K562 (cell line): ENCODE measurements around the gene PAFAH2. TPM values are rescaled to one million over a fixed set of nuclear protein-coding genes. Genes with fewer than 3 reads are reported as not detected.

ENCODE experiments used
- ATF6 ChIP-seq: sonication (generic); formaldehyde crosslinking; IDR thresholded peaks from 2 replicates; pipeline ENCODE4 v1.4.0; 2020; ENCODE audit warnings: mild to moderate bottlenecking, missing genetic modification reagents
- BCOR ChIP-seq: fragments of 450-650 bp; IDR thresholded peaks from 2 replicates; pipeline ENCODE4 v1.6.1; 2016
- CBX1 ChIP-seq: sonication (generic); IDR thresholded peaks from 2 replicates; pipeline ENCODE4 v1.6.1; 2016; ENCODE audit warnings: antibody characterized with exemption, low read depth, mild to moderate bottlenecking
- CBX8 ChIP-seq: fragments of 200-600 bp; sonication (generic); IDR thresholded peaks from 2 replicates; pipeline ENCODE4 v1.6.1; 2012; ENCODE audit warnings: borderline replicate concordance, mixed run types, low read depth, mild to moderate bottlenecking, moderate library complexity, mixed read lengths, low read length, control low read depth, inconsistent platforms; ENCODE audit not compliant: poor library complexity, severe bottlenecking; ENCODE audit errors: extremely low read depth
- CEBPB ChIP-seq: fragments of 450-650 bp; IDR thresholded peaks from 2 replicates; pipeline ENCODE4 v1.6.1; 2016; ENCODE audit warnings: missing genetic modification characterization, missing compliant biosample characterization
- CHD4 ChIP-seq: fragments of 200-600 bp; sonication (generic); IDR thresholded peaks from 3 replicates; pipeline ENCODE4 v1.6.1; 2012; ENCODE audit warnings: low read depth, mild to moderate bottlenecking, mixed read lengths, low read length, inconsistent platforms; ENCODE audit not compliant: insufficient read depth, insufficient replicate concordance, poor library complexity, severe bottlenecking
- ESRRA ChIP-seq: fragments of 450-650 bp; IDR thresholded peaks from 2 replicates; pipeline ENCODE4 v1.6.1; 2014; ENCODE audit warnings: low read depth, mild to moderate bottlenecking, moderate library complexity, borderline replicate concordance
- FOXA3 ChIP-seq, 2 experiments: fragments of 450-650 bp in 1 of 2; sonication (generic) in 1 of 2; formaldehyde crosslinking; IDR thresholded peaks in 1 of 2; conservative IDR thresholded peaks in 1 of 2; 2 replicates each; pipeline versions ENCODE4 v1.4.0 to v1.8.0; 2020 to 2022; ENCODE audit warnings: mild to moderate bottlenecking in 2 of 2, missing genetic modification reagents in 1 of 2
- FOXK1 ChIP-seq: sonication (generic); formaldehyde crosslinking; IDR thresholded peaks from 2 replicates; pipeline ENCODE4 v1.8.0; 2022; ENCODE audit warnings: missing genetic modification reagents, mild to moderate bottlenecking, borderline replicate concordance
- GABPB2 ChIP-seq: fragments of 250-450 bp; sonication (Bioruptor Pico); conservative IDR thresholded peaks from 2 replicates; pipeline ENCODE4 v1.5.1; 2021; ENCODE audit warnings: mild to moderate bottlenecking
- GATAD2A ChIP-seq: fragments of 450-650 bp; IDR thresholded peaks from 2 replicates; pipeline ENCODE4 v1.6.1; 2017
- HDAC1 ChIP-seq, 2 experiments: fragments of 450-650 bp; IDR thresholded peaks; 2 replicates each; pipeline ENCODE4 v1.6.1; 2016 to 2017; ENCODE audit warnings: inconsistent platforms in 1 of 2, mild to moderate bottlenecking in 1 of 2, moderate library complexity in 1 of 2
- IRF9 ChIP-seq: fragments of 450-650 bp; IDR thresholded peaks from 2 replicates; pipeline ENCODE4 v1.6.1; 2016; ENCODE audit warnings: missing biosample characterization, missing genetic modification characterization
- KDM2B ChIP-seq: fragments of 250-450 bp; sonication (Bioruptor Pico); IDR thresholded peaks from 2 replicates; pipeline ENCODE4 v1.8.0; 2021; ENCODE audit warnings: mild to moderate bottlenecking, moderate library complexity
- MIER1 ChIP-seq: fragments of 450-650 bp; IDR thresholded peaks from 2 replicates; pipeline ENCODE4 v1.6.1; 2016; ENCODE audit warnings: antibody characterized with exemption, mild to moderate bottlenecking, low read depth
- MTF1 ChIP-seq: fragments of 250-450 bp; sonication (Bioruptor Pico); IDR thresholded peaks from 2 replicates; pipeline ENCODE4 v1.9.0; 2021; ENCODE audit warnings: moderate library complexity, mild to moderate bottlenecking, inconsistent platforms, borderline replicate concordance
- MXI1 ChIP-seq: IDR thresholded peaks from 2 replicates; pipeline ENCODE4 v1.6.1; 2011; ENCODE audit warnings: low read depth, mild to moderate bottlenecking, improper control_type of control experiment, low read length
- NKRF ChIP-seq: fragments of 450-650 bp; IDR thresholded peaks from 2 replicates; pipeline ENCODE4 v1.6.1; 2016; ENCODE audit warnings: borderline replicate concordance
- NONO ChIP-seq, 2 experiments: fragments of 200-400 bp in 1 of 2; fragments of 450-650 bp in 1 of 2; formaldehyde crosslinking in 1 of 2; IDR thresholded peaks; 2 replicates each; pipeline ENCODE4 v1.6.1; 2017; ENCODE audit warnings: low read depth in 2 of 2, mild to moderate bottlenecking in 2 of 2, moderate library complexity in 2 of 2, low read length in 1 of 2
- PML ChIP-seq: IDR thresholded peaks from 2 replicates; pipeline ENCODE4 v1.6.1; 2012; ENCODE audit warnings: low read length, inconsistent platforms
- RBFOX2 ChIP-seq: fragments of 200-400 bp; formaldehyde crosslinking; IDR thresholded peaks from 2 replicates; pipeline ENCODE4 v1.6.1; 2017; ENCODE audit warnings: low read depth, mild to moderate bottlenecking, low read length, moderate library complexity
- SMAD1 ChIP-seq: fragments of 150-350 bp; IDR thresholded peaks from 2 replicates; pipeline ENCODE4 v1.6.1; 2014; ENCODE audit warnings: low read length, low read depth; ENCODE audit not compliant: partially characterized antibody
- SMARCE1 ChIP-seq: fragments of 450-650 bp; IDR thresholded peaks from 2 replicates; pipeline ENCODE4 v1.7.1; 2016; ENCODE audit warnings: mild to moderate bottlenecking
- ZNF766 ChIP-seq: fragments of 200-800 bp; sonication (Bioruptor generic); conservative IDR thresholded peaks from 2 replicates; pipeline ENCODE4 v1.6.1; 2016; ENCODE audit warnings: missing genetic modification characterization, missing compliant biosample characterization
- polyA plus RNA-seq, 8 experiments: library from polyadenylated mRNA; depleted of rRNA in 4 of 8; stranded (reverse) in 5 of 8; unstranded in 3 of 8; fragments of >200 nt; fragmentation: Nextera tagmentation in 2 of 8; fragmentation: Illumina TruSeq in 1 of 8; extraction: Ambion mirVana in 2 of 8; extraction: Trizol in 1 of 8; gene quantifications; 2 replicates each; pipeline versions ENCODE4 v1.2.1 to v1.2.3, GENCODE V29; 2011 to 2014; ENCODE audit warnings: inconsistent platforms in 1 of 8, missing spikeins in 1 of 8
- total RNA-seq, 7 experiments: library from RNA; depleted of rRNA in 6 of 7; stranded (reverse); fragments of >200 nt in 6 of 7; fragmentation: Illumina TruSeq in 2 of 7; extraction: Trizol in 2 of 7; gene quantifications; 2 replicates each; pipeline versions ENCODE4 v1.2.1 to v1.2.3, GENCODE V29; 2011 to 2021; ENCODE audit warnings: low replicate concordance in 1 of 7
- TF ChIP-seq, protein P1 (sequence below): fragments of 450-650 bp; IDR thresholded peaks from 2 replicates; pipeline ENCODE4 v1.6.1; 2016; ENCODE audit warnings: low read depth, mild to moderate bottlenecking, moderate library complexity

The PAFAH2 gene
- total and polyA plus RNA-seq, 9 of the 15 experiments (the other 6 are each of a cell fraction or from before 2014, with no cell fraction given), result 4.2 to 10.9 (median 6.8) TPM

DNA sequence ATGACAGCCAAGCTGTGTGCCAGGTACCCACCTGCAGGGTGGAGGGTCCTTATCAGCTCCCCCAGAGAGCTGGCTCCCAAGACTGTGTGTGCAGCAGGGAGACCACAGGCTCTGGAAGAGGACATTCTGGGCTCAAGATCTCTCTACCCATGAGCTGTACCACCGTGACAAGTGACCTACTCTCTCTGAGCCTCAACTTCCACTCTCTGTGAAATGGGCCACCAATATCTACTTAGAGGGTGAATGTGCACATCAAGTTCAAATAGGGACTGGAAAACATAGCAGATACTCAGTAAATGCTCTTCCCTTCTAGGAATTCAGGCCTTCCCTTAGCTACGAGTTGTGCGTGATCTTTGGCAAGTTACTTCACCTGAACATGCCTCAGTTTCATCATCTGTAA is 46.6 kb upstream of the PAFAH2 start (continued):
- TF ChIP-seq CHD4, result peak; percentile 95
- TF ChIP-seq GABPB2 (CRISPR knock-in tag), result no peak
- TF ChIP-seq BCOR, result peak; percentile 99
- no peak for TF ChIP-seq ZNF766
- TF ChIP-seq CEBPB (tag), result no peak
- TF ChIP-seq CBX1, result peak; percentile 41; the same call in 1 of the 2 replicates
- TF ChIP-seq, protein P1, sequence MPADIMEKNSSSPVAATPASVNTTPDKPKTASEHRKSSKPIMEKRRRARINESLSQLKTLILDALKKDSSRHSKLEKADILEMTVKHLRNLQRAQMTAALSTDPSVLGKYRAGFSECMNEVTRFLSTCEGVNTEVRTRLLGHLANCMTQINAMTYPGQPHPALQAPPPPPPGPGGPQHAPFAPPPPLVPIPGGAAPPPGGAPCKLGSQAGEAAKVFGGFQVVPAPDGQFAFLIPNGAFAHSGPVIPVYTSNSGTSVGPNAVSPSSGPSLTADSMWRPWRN, result no peak
- no peak for TF ChIP-seq CBX8
- TF ChIP-seq SMARCE1, result no peak
- peak; percentile 44; the same call in 1 of the 2 replicates for TF ChIP-seq NKRF
- TF ChIP-seq HDAC1 (IDR thresholded peaks at IDR 0.05), result peak; percentile 14 to 50; a peak in 1 of 4 replicates
- TF ChIP-seq RBFOX2, result no peak
- no peak for TF ChIP-seq KDM2B (CRISPR knock-in tag)
- TF ChIP-seq ATF6 (CRISPR knock-in tag), result no peak
- TF ChIP-seq MXI1, result no peak
- TF ChIP-seq PML, result no peak
- no peak for TF ChIP-seq IRF9 (tag)
- no peak for TF ChIP-seq MIER1
- no peak for TF ChIP-seq FOXA3 (CRISPR knock-in tag; conservative IDR thresholded peaks at IDR 0.05 in 1 of 2, IDR thresholded peaks at IDR 0.05 in 1 of 2)
- TF ChIP-seq FOXK1 (CRISPR knock-in tag), result no peak
- no peak for TF ChIP-seq SMAD1
- TF ChIP-seq ESRRA, result peak; percentile 32; the same call in 1 of the 2 replicates
- no peak for TF ChIP-seq NONO (IDR thresholded peaks at IDR 0.05; ENCODE audit: low read depth in 2 of 2, low read length in 1 of 2)
- no peak for TF ChIP-seq GATAD2A
- TF ChIP-seq MTF1, result no peak
